BLaER1 (cell line): ENCODE data around the gene CNTFR.
A peak's percentile ranks its signal among the peaks of the same experiment; 100 is the strongest.

Source experiments
- H3K27ac ChIP-seq: shearing (Covaris generic); formaldehyde crosslinking; 2 replicates; pipeline ENCODE4 v1.8.1; 2022
- H3K27me3 ChIP-seq: shearing (Covaris generic); formaldehyde crosslinking; 2 replicates; pipeline ENCODE4 v1.8.1; 2022
- H3K36me3 ChIP-seq: shearing (Covaris generic); formaldehyde crosslinking; 2 replicates; pipeline ENCODE4 v1.8.1; 2022
- H3K4me1 ChIP-seq: shearing (Covaris generic); formaldehyde crosslinking; 2 replicates; pipeline ENCODE4 v1.8.1; 2022
- H3K4me2 ChIP-seq: shearing (Covaris generic); formaldehyde crosslinking; 2 replicates; pipeline ENCODE4 v1.8.1; 2022
- H3K4me3 ChIP-seq: shearing (Covaris generic); formaldehyde crosslinking; 2 replicates; pipeline ENCODE4 v1.8.1; 2022
- H3K9ac ChIP-seq: shearing (Covaris generic); formaldehyde crosslinking; 2 replicates; pipeline ENCODE4 v1.8.1; 2022
- H3K9me3 ChIP-seq: shearing (Covaris generic); formaldehyde crosslinking; 2 replicates; pipeline ENCODE4 v1.8.1; 2022
- H4K20me1 ChIP-seq: shearing (Covaris generic); formaldehyde crosslinking; 2 replicates; pipeline ENCODE4 v1.8.1; 2022
- Cebpa-rat ChIP-seq: shearing (Covaris generic); IDR thresholded peaks from 2 replicates; pipeline ENCODE4 v1.8.1; 2022

Gene CNTFR

DNA sequence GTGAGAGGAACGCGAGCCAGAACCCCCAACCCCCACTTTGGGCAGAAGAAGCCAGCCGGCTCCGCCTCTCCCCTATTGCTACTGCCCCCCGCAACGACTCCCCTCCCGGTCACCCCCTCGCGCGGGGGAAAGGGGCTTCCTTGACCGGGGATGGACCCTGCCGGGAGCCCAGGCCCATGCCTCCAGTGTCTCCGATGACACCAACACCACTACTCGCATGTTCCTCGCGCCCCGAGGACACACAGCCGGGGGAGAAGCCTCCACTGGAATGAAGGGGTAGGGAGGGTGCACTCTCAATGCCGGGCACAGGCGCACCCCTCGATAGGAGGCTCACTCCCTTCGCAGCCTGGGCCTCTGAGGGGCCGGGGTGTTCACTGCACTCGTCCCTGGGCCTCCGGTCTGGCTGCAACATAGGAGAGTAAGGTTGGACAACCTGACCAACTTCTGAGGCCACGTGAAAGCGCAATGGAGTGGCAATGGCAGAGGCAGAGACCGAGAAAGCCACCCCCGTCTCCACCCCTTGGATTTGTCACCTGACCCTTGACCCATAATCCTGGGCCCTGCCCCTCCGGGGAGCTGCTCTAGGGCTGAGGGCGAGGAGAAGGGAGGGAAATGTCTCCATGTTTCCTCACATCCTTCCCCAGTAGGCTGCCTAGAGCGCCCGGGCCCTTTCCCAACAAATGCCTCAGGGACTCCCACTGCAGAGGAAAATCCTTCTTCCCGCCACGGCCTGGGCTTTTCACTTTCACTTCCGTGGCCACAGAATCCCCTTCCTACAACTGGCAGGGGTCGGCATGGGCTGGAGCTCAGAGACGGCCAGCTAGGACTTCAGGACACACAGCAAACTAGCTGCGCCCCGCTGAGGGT, 1.1 kb upstream of the CNTFR start:
- peak overlapping the region; percentile 64 for H3K4me3 ChIP-seq
- H3K9ac ChIP-seq, result no peak overlapping the region
- H3K4me2 ChIP-seq, result peak overlapping the region; percentile 89
- H3K4me1 ChIP-seq, result peaks cover 47% of the 10 kb centered on the region
- H4K20me1 ChIP-seq, result peaks cover 86% of the 10 kb centered on the region
- H3K27ac ChIP-seq, result no peak overlapping the region
- no peak for TF ChIP-seq Cebpa-rat
- peaks cover 93% of the 10 kb centered on the region for H3K27me3 ChIP-seq
- H3K36me3 ChIP-seq, result no peaks in the 10 kb centered on the region
- H3K9me3 ChIP-seq, result no peaks in the 10 kb centered on the region

DNA sequence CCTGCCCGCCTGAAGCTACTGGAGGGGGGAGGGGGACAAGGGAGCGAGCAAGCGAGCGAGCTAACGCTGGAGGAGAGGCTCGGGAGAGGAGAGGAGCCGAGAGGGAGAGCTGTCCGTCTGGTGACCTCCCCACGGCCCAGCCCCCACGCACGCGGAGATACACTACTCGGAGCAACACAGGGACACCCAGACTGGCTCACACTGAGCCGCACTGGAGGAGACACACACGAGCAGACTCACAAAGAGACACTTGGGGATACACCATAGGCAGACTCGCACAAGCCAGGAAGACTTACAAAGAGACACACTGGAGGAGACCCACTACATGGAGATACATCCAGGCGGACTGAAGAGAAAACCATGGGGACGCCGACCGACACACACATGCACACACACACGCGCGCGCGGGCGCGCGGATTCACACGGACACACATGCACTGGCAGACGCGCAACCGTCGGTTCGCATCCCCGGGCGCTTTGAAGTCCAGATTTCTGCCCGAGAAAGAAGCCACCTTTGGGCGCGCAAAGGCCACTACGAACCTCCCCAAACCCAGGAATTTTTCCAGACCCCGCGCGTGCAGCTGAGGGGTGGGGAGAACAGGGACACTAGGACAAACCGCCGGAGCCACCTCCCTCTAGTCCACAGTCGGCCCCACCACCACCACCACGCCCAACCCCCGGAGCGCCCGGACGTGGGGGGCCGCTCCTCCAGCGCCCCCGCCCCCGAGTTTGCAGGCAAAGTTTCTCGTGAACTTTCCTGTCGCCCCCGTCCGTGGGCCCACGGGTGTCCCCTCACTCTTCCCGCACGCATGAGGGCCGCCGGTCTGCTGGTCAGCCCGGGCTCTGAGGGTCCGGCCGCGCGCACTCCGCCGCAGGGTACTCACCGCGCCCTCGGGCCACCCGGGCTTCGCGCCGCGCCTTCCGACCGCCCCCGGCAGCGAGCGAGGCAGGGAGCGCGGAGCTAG, 571 bp downstream of the CNTFR start:
- H3K4me2 ChIP-seq, result peak overlapping the region; percentile 89
- no peak overlapping the region for H3K27ac ChIP-seq

DNA sequence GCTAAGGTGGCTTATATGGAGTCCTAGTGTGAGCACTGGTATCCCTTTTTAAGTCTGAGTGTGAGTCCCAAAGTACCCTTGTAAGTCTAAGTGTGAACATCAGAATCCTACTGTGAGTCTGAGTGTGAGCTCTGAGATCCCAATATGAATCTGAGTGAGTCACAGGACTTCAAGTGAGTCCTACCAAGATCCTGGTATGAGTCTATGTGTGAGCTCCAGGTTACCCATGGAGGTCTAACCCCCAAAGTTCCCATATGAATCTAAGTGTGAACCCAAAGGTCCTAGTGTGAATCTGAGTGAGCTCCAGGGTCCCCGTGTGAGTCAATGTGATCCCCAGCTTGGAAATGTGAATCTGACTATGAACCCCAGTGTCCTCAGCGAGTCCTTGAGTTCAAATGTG, 2.3 kb downstream of the CNTFR start:
- Histone ChIP-seq H3K9ac (no peak overlapping the region), H3K4me2 (no peak overlapping the region), H3K9me3 (no peaks in the 10 kb centered on the region), H3K27ac (no peak overlapping the region), H3K4me3 (no peak overlapping the region), H3K36me3 (no peaks in the 10 kb centered on the region), H3K27me3 (peaks cover 82% of the 10 kb centered on the region), H4K20me1 (peaks cover 70% of the 10 kb centered on the region), H3K4me1 (peaks cover 55% of the 10 kb centered on the region)
- no peak for TF ChIP-seq Cebpa-rat

More for the DNA sequence above, 571 bp downstream of the CNTFR start:
- H3K9ac ChIP-seq, result no peak overlapping the region
- no peaks in the 10 kb centered on the region for H3K36me3 ChIP-seq
- TF ChIP-seq Cebpa-rat, result no peak
- peaks cover 83% of the 10 kb centered on the region for H4K20me1 ChIP-seq
- peaks cover 99% of the 10 kb centered on the region for H3K27me3 ChIP-seq
- no peaks in the 10 kb centered on the region for H3K9me3 ChIP-seq
- H3K4me1 ChIP-seq, result peaks cover 58% of the 10 kb centered on the region
- peak overlapping the region; percentile 64 for H3K4me3 ChIP-seq

DNA sequence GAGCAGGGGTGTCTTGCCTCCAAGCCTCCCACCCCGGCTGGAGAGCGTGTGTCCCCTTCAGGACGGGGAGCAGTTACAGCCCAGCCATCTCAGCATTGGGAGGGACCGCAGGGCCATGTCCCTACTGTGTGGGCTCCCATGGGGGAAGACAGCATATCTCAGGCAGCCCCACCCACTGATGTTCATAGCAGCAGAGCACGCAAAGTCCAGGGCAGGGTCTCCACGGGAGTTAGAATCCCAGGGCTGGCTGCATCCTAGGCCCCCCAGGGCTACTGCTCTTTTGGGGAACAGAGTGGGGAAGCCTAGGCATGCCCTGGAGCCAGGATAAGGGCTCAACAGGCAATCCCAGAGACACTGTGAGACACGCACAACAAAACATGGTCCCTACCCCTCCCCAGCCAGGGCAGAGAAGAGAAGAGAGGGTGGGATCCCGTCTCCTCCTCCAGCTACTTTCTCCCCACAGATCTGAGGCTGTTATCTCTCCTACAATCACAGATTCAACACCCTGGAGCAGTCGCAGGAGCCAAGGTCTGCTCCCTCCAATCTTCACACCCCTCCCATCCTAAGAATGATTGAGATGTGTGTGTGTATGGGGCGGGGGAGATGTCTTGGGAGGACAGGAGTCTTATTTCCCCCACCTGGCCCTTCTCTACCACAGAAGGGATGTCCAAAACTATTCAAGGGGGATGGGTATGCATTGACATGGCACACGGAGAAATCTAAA, 3.4 kb downstream of the CNTFR start:
- Histone ChIP-seq H3K9me3 (no peaks in the 10 kb centered on the region), H3K27me3 (peaks cover 76% of the 10 kb centered on the region), H3K4me1 (peaks cover 43% of the 10 kb centered on the region), H3K27ac (no peak overlapping the region), H4K20me1 (peaks cover 59% of the 10 kb centered on the region), H3K4me2 (peak overlapping the region; percentile 80), H3K36me3 (no peaks in the 10 kb centered on the region), H3K9ac (no peak overlapping the region), H3K4me3 (no peak overlapping the region)
- TF ChIP-seq Cebpa-rat, result no peak

DNA sequence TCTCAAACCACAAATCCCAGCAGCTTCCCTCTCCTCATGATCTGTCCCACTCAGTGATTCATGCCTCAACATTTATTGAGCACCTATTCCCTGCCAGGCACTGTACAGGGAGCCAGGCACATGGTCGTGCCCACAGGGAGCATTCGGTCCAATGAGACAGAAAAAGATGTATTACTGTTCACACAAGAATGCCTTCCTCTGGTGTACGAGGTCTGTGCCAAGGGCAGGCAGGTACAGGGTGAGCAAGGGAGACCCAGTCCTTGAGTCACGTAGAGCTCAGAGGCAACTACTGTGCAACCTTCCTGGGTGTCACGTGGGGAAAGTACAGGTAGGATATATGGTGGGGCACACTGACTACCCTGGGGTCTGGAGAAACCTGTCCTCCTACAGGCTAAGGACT, 4.6 kb downstream of the CNTFR start:
- Histone ChIP-seq H4K20me1 (peaks cover 58% of the 10 kb centered on the region), H3K27me3 (peaks cover 76% of the 10 kb centered on the region), H3K4me1 (peaks cover 32% of the 10 kb centered on the region), H3K36me3 (no peaks in the 10 kb centered on the region), H3K4me2 (peak overlapping the region; percentile 80), H3K9ac (no peak overlapping the region), H3K27ac (no peak overlapping the region), H3K9me3 (no peaks in the 10 kb centered on the region), H3K4me3 (no peak overlapping the region)
- no peak for TF ChIP-seq Cebpa-rat

DNA sequence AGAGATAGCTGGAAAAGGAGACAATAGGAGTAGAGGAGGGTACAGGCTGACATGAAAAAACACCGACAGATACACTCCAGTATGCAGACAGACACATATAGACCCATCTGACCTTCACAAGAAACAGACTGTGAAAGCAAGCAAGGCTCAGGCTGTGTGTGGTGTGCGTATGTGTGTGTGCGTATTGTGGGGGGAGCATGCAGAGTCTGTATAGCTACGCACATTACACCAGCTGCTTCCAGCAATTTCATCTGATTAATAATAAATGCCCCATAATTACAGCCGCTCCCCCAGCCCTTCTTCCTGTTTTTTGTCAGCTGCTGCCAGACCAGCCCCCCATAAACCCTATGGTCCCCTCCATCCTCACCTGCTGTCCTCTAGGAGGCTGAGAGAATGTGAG, 6.7 kb downstream of the CNTFR start:
- H3K4me1 ChIP-seq, result peaks cover 18% of the 10 kb centered on the region
- H3K27ac ChIP-seq, result no peak overlapping the region
- TF ChIP-seq Cebpa-rat, result no peak
- H3K36me3 ChIP-seq, result no peaks in the 10 kb centered on the region
- H3K4me2 ChIP-seq, result no peak overlapping the region
- peaks cover 76% of the 10 kb centered on the region for H3K27me3 ChIP-seq
- H3K4me3 ChIP-seq, result no peak overlapping the region
- H3K9me3 ChIP-seq, result no peaks in the 10 kb centered on the region
- H3K9ac ChIP-seq, result no peak overlapping the region
- peaks cover 54% of the 10 kb centered on the region for H4K20me1 ChIP-seq

DNA sequence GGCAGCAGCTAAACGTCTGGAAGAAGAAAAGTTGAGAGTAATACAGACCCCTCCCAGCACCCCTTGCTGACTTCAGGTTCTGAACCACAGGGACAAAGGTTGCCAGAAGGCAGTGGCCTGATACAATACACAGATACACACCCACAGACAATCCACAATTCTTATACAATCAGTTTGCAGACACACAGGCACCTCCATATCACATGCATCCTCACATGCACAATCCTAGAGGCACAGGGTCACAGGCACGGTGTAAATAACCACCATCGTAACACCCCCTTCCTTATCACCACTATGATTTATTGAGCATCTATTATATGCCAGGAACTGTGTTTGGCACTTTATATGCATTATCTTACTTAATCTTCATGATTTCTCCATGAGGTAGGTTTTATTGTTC, 8.2 kb downstream of the CNTFR start:
- no peaks in the 10 kb centered on the region for H3K9me3 ChIP-seq
- H3K36me3 ChIP-seq, result no peaks in the 10 kb centered on the region
- no peak overlapping the region for H3K9ac ChIP-seq
- H3K27me3 ChIP-seq, result peaks cover 76% of the 10 kb centered on the region
- no peak overlapping the region for H3K27ac ChIP-seq
- no peak for TF ChIP-seq Cebpa-rat
- H3K4me3 ChIP-seq, result no peak overlapping the region
- no peak overlapping the region for H3K4me2 ChIP-seq
- H4K20me1 ChIP-seq, result peaks cover 51% of the 10 kb centered on the region
- peaks cover 18% of the 10 kb centered on the region for H3K4me1 ChIP-seq

DNA sequence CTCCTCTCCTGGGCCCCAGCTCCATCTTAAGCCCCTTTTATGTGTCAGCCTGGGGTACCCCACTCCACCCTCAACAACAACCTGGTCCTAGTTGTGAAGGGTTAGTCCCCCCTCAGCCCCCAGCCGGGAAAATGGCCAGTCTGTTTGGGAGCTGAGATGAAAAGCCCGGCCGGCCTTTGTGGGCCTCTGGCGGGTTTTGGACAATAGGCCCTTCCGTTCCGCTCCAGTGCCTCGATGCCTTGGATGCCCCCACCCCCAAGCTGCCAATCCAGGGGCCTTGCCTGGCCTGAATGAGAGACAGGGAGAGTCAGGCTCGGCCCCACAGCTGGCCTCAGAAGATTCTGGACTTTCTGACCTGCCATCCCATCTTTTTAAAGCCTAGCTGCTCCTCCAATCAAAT, 9.2 kb downstream of the CNTFR start:
- H3K27me3 ChIP-seq, result peaks cover 75% of the 10 kb centered on the region
- TF ChIP-seq Cebpa-rat, result no peak

DNA sequence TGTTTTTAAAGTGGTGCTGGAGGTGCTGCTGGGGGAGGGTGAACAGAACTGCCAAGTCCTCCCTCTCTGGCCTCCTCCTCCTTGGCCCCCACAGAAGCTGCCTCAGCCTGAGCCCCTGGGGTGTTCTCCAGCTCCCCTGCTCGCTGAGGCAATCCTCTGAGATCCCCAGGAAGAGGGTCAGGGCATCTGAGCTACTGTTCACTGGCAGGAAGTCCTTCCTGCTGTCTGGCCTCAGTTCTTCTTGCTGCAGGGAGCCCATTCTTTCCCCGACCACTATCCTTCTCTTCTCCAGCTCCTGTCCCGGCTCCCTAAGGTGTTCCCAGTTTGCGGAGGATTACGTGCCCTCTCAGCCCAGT, 9.7 kb downstream of the CNTFR start:
- no peak overlapping the region for H3K9ac ChIP-seq
- peaks cover 75% of the 10 kb centered on the region for H3K27me3 ChIP-seq
- no peak overlapping the region for H3K27ac ChIP-seq
- no peak for TF ChIP-seq Cebpa-rat
- no peak overlapping the region for H3K4me3 ChIP-seq
- H3K4me1 ChIP-seq, result peaks cover 3% of the 10 kb centered on the region
- no peaks in the 10 kb centered on the region for H3K36me3 ChIP-seq
- peaks cover 46% of the 10 kb centered on the region for H4K20me1 ChIP-seq
- no peak overlapping the region for H3K4me2 ChIP-seq
- H3K9me3 ChIP-seq, result no peaks in the 10 kb centered on the region

More for the DNA sequence above, 9.2 kb downstream of the CNTFR start:
- Histone ChIP-seq H3K4me1 (peaks cover 9% of the 10 kb centered on the region), H3K9me3 (no peaks in the 10 kb centered on the region), H3K9ac (no peak overlapping the region), H3K27ac (no peak overlapping the region), H3K4me2 (no peak overlapping the region), H4K20me1 (peaks cover 47% of the 10 kb centered on the region), H3K4me3 (no peak overlapping the region), H3K36me3 (no peaks in the 10 kb centered on the region)
